Measurements from ENCODE around the gene GRIK3.

GRIK3 gene

DNA sequence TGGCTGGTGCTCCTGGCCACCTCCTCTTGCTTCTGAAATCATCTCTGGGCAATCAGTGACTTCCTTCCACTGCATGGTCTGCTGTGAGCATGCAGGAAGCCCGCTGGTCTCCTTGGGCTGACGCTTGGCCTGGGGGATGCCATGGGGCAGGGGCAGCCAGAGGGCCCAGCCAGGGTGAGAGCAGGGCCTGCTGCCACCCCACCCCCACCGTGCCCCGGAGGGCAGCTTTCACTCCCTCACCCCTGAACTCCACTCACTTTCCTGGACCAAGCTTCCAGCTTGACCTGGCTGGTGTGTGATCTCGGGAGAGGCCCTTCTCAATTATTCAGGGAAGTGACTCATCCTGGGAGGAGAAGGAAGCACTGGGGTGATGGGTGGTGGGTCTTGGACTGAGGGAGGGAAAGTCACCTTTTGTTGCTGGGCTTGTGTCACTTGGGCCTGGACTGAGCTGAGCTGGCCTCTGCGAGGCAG lies 281.4 kb downstream of the GRIK3 start:
- Histone ChIP-seq H3K27me3 (ENCODE audit: insufficient read depth, low read length, poor library complexity, severe bottlenecking) (no peaks in the 10 kb centered on the region), H3K79me2 (ENCODE audit: insufficient read depth, low read length) (no peaks in the 10 kb centered on the region), H3F3A (ENCODE audit: low read depth) (0 out of 2 replicates have a peak, but pooled peaks cover 3% of the 10 kb centered on the region), H3K9me2 (replicated peaks; ENCODE audit: low read depth, low read length) (no peaks in the 10 kb centered on the region), H3K36me3 (ENCODE audit: insufficient read depth, low read length) (no peaks in the 10 kb centered on the region), H3K4me3 (ENCODE audit: low read length, poor library complexity, severe bottlenecking) (peak overlapping the region; percentile 18), H4K20me1 (ENCODE audit: insufficient read depth, low read length, poor library complexity, severe bottlenecking) (no peaks in the 10 kb centered on the region), H3K4me2 (ENCODE audit: low read depth, low read length, poor library complexity, severe bottlenecking) (peak overlapping the region; percentile 69), H3K4me1 (ENCODE audit: insufficient read depth, low read length, poor library complexity, severe bottlenecking) (peaks cover 29% of the 10 kb centered on the region), H3K9me3 (ENCODE audit: insufficient read depth, low read depth, low read length) (no peaks in the 10 kb centered on the region), H2AFZ (ENCODE audit: low read length) (0 out of 2 replicates have a peak overlapping the region, but pooled peaks have one; percentile 4), H3K9ac (ENCODE audit: low read depth, low read length, poor library complexity, severe bottlenecking) (no peak overlapping the region)
- TF ChIP-seq, protein P1, sequence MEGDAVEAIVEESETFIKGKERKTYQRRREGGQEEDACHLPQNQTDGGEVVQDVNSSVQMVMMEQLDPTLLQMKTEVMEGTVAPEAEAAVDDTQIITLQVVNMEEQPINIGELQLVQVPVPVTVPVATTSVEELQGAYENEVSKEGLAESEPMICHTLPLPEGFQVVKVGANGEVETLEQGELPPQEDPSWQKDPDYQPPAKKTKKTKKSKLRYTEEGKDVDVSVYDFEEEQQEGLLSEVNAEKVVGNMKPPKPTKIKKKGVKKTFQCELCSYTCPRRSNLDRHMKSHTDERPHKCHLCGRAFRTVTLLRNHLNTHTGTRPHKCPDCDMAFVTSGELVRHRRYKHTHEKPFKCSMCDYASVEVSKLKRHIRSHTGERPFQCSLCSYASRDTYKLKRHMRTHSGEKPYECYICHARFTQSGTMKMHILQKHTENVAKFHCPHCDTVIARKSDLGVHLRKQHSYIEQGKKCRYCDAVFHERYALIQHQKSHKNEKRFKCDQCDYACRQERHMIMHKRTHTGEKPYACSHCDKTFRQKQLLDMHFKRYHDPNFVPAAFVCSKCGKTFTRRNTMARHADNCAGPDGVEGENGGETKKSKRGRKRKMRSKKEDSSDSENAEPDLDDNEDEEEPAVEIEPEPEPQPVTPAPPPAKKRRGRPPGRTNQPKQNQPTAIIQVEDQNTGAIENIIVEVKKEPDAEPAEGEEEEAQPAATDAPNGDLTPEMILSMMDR (conservative IDR thresholded peaks at IDR 0.05; ENCODE audit: low read length): no peak
- no peak for TF ChIP-seq EZH2phosphoT487 (IDR thresholded peaks at IDR 0.05; ENCODE audit: borderline replicate concordance)

DNA sequence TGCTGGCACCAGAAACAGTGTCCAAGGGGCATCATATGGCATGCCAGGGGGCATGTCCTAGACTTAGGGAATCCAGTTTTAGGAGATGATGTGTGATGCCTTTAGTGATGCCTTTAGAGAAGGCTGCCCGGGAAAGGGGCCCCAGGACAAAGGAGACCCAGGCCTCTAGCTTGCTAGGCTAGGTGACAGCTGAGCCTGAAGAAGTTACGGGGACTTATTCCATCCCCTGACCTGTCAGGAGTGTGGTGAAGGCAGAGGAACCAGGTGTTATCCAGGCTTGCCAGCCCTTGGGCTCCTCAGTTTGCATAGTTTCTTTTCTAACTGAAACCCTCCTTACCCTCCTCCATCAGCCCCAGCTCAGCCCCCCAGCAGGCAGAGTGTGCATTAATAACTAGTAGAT lies 281.9 kb downstream of the GRIK3 start:
- peak overlapping the region; percentile 69 for H3K4me2 ChIP-seq (ENCODE audit: low read depth, low read length, poor library complexity, severe bottlenecking)

DNA sequence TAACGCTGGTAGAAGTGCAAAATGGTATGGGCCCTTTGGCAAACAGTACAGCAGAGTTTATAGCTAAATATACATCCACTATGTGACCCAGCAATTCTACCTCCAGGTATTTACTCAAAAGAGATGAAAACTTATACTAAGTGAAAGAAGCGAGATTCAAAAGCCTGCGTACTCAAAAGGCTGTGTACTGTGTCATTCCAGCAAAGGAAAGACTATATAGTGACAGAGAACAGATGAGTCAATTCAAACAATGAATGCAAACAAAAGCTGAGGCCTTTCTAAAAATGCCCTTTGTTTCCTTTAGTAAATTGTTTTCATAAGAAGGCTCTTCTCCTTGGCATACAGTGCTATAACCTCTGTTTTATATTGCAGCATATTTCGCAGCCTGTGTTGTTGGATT lies 282.8 kb downstream of the GRIK3 start:
- no peaks in the 10 kb centered on the region for H3K27me3 ChIP-seq (ENCODE audit: insufficient read depth, low read length, poor library complexity, severe bottlenecking)
- H3K79me2 ChIP-seq (ENCODE audit: insufficient read depth, low read length): no peaks in the 10 kb centered on the region
- TF ChIP-seq, protein P1 (conservative IDR thresholded peaks at IDR 0.05; ENCODE audit: low read length): no peak
- no peak for TF ChIP-seq EZH2phosphoT487 (IDR thresholded peaks at IDR 0.05; ENCODE audit: borderline replicate concordance)
- H4K20me1 ChIP-seq (ENCODE audit: insufficient read depth, low read length, poor library complexity, severe bottlenecking): no peaks in the 10 kb centered on the region
- 0 out of 2 replicates have a peak, but pooled peaks cover 3% of the 10 kb centered on the region for H3F3A ChIP-seq (ENCODE audit: low read depth)
- H3K4me1 ChIP-seq (ENCODE audit: insufficient read depth, low read length, poor library complexity, severe bottlenecking): peaks cover 25% of the 10 kb centered on the region
- H3K4me3 ChIP-seq (ENCODE audit: low read length, poor library complexity, severe bottlenecking): no peak overlapping the region
- no peaks in the 10 kb centered on the region for H3K9me3 ChIP-seq (ENCODE audit: insufficient read depth, low read depth, low read length)
- no peak overlapping the region for H3K4me2 ChIP-seq (ENCODE audit: low read depth, low read length, poor library complexity, severe bottlenecking)
- no peaks in the 10 kb centered on the region for H3K9me2 ChIP-seq (replicated peaks; ENCODE audit: low read depth, low read length)
- no peaks in the 10 kb centered on the region for H3K36me3 ChIP-seq (ENCODE audit: insufficient read depth, low read length)
- no peak overlapping the region for H2AFZ ChIP-seq (ENCODE audit: low read length)
- no peak overlapping the region for H3K9ac ChIP-seq (ENCODE audit: low read depth, low read length, poor library complexity, severe bottlenecking)

More for the DNA sequence above, 281.9 kb downstream of the GRIK3 start:
- TF ChIP-seq, protein P1 (conservative IDR thresholded peaks at IDR 0.05; ENCODE audit: low read length): no peak
- TF ChIP-seq EZH2phosphoT487 (IDR thresholded peaks at IDR 0.05; ENCODE audit: borderline replicate concordance): no peak
- Histone ChIP-seq H3K36me3 (ENCODE audit: insufficient read depth, low read length) (no peaks in the 10 kb centered on the region), H3K4me3 (ENCODE audit: low read length, poor library complexity, severe bottlenecking) (peak overlapping the region; percentile 18), H3K9me3 (ENCODE audit: insufficient read depth, low read depth, low read length) (no peaks in the 10 kb centered on the region), H2AFZ (ENCODE audit: low read length) (0 out of 2 replicates have a peak overlapping the region, but pooled peaks have one; percentile 4), H3K79me2 (ENCODE audit: insufficient read depth, low read length) (no peaks in the 10 kb centered on the region), H3K9ac (ENCODE audit: low read depth, low read length, poor library complexity, severe bottlenecking) (peak overlapping the region; percentile 42), H3K4me1 (ENCODE audit: insufficient read depth, low read length, poor library complexity, severe bottlenecking) (peaks cover 29% of the 10 kb centered on the region), H4K20me1 (ENCODE audit: insufficient read depth, low read length, poor library complexity, severe bottlenecking) (no peaks in the 10 kb centered on the region), H3K27me3 (ENCODE audit: insufficient read depth, low read length, poor library complexity, severe bottlenecking) (no peaks in the 10 kb centered on the region), H3K9me2 (replicated peaks; ENCODE audit: low read depth, low read length) (no peaks in the 10 kb centered on the region), H3F3A (ENCODE audit: low read depth) (0 out of 2 replicates have a peak, but pooled peaks cover 3% of the 10 kb centered on the region)

All from Loucy (cell line).